Bronchial epithelial cell (primary cell): ENCODE data around the gene NPAS3. TPM values are rescaled to one million over a fixed set of nuclear protein-coding genes. Genes with fewer than 3 reads are reported as not detected.
A peak's percentile ranks its signal among the peaks of the same experiment; 100 is the strongest.

Source experiments
- DNase-seq: peaks from one replicate; pipeline ENCODE4 v3.0.0-alpha.2; 2010; ENCODE audit warnings: low read depth
- FAIRE-seq: peaks from 2 replicates; lab custom pipeline; 2011; peaks lifted over from hg19 to GRCh38; lab: Jason Lieb, UNC
- H3K27me3 ChIP-seq: 2 replicates; pipeline ENCODE4 v1.5.1; 2011; ENCODE audit warnings: low read length; ENCODE audit not compliant: control insufficient read depth, insufficient read depth
- H3K36me3 ChIP-seq: 2 replicates; pipeline ENCODE4 v1.5.1; 2011; ENCODE audit warnings: low read length; ENCODE audit not compliant: control insufficient read depth, insufficient read depth
- H3K4me3 ChIP-seq: 2 replicates; pipeline ENCODE4 v1.5.1; 2011; ENCODE audit warnings: mild to moderate bottlenecking, low read depth, low read length, control low read depth
- CTCF ChIP-seq: IDR thresholded peaks from 2 replicates; pipeline ENCODE4 v1.5.1; 2011; ENCODE audit warnings: mild to moderate bottlenecking, moderate library complexity, low read length, control low read depth, inconsistent platforms; ENCODE audit not compliant: insufficient read depth, severe bottlenecking
- total RNA-seq: library from RNA; depleted of rRNA; stranded (reverse); fragments of >200 nt; gene quantifications from 2 replicates; pipeline ENCODE4 v1.2.1, GENCODE V29; 2014

The NPAS3 gene
- total RNA-seq, 1 donor from 2014 or later: not detected

- no peak for TF ChIP-seq CTCF
- no peaks in the 10 kb centered on the region for H3K36me3 ChIP-seq
- H3K27me3 ChIP-seq: no peaks in the 10 kb centered on the region
- no peak for FAIRE-seq
- H3K4me3 ChIP-seq: no peak overlapping the region
- no peak for DNase-seq
These were observed 683.8 kb downstream of the NPAS3 start for GRCh38 chr14:33622496-33622895.

GRCh38 chr14:33629792-33630191, 691.1 kb downstream of the NPAS3 start:
- no peak for DNase-seq
- no peaks in the 10 kb centered on the region for H3K27me3 ChIP-seq
- H3K4me3 ChIP-seq: no peak overlapping the region
- no peaks in the 10 kb centered on the region for H3K36me3 ChIP-seq
- FAIRE-seq: no peak
- no peak for TF ChIP-seq CTCF

- no peak for TF ChIP-seq CTCF
- DNase-seq (no peak), FAIRE-seq (no peak)
- H3K27me3 ChIP-seq: no peaks in the 10 kb centered on the region
- H3K4me3 ChIP-seq: no peak overlapping the region
- H3K36me3 ChIP-seq: no peaks in the 10 kb centered on the region
These were observed 692.3 kb downstream of the NPAS3 start for GRCh38 chr14:33631021-33631420.

GRCh38 chr14:33631441-33631840, 692.8 kb downstream of the NPAS3 start:
- FAIRE-seq (no peak), DNase-seq (no peak)
- H3K36me3 ChIP-seq: no peaks in the 10 kb centered on the region
- H3K4me3 ChIP-seq: no peak overlapping the region
- no peak for TF ChIP-seq CTCF
- H3K27me3 ChIP-seq: no peaks in the 10 kb centered on the region

- peak; percentile 49 for DNase-seq
- FAIRE-seq: no peak
These were observed 696.0 kb downstream of the NPAS3 start for GRCh38 chr14:33634631-33635030.

More at GRCh38 chr14:33634631-33635030, 696.0 kb downstream of the NPAS3 start:
- TF ChIP-seq CTCF: no peak
- Histone ChIP-seq H3K36me3 (no peaks in the 10 kb centered on the region), H3K27me3 (no peaks in the 10 kb centered on the region), H3K4me3 (no peak overlapping the region)
